ENCODE measurements around the gene NT5C2. TPM values are rescaled to one million over a fixed set of nuclear protein-coding genes. Genes with fewer than 3 reads are reported as not detected.
"Not testable (repeated sequence)": the region's sequence is repeated elsewhere in the genome, so short reads cannot be mapped to it uniquely, and the experiment has no call there.

NT5C2 gene
- total and polyA plus RNA-seq, 8 donors: 19.4 to 45.0 (median 26.4) TPM

DNA sequence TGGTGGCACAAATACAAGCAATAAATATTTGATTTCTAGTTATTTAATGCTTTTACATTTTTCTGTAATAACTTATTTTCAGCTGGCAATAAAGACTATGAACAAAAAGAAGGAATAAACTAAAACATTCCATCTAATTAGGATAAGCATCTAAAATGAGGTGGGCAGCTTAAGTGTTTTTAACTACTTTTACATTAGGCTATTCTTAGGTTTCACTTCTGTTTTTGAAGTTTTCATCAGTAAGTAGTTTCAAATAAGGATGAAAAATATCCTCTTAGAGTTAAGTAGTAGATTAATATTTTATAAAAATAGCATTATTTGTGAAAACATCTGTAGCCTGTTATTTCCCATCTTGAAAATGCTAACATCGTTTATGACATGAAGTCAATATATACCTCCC, 15.9 kb downstream of the NT5C2 start:
- no peaks in the 10 kb centered on the region for H3K4me1 ChIP-seq
- 52 to 61% methylated on average over 1 of the region's 1 CpG for WGBS, 2 donors
- H3K36me3 ChIP-seq: peaks cover 0 to 30% (median 12%) of the 10 kb centered on the region in 3 donors
- TF ChIP-seq, protein P1, sequence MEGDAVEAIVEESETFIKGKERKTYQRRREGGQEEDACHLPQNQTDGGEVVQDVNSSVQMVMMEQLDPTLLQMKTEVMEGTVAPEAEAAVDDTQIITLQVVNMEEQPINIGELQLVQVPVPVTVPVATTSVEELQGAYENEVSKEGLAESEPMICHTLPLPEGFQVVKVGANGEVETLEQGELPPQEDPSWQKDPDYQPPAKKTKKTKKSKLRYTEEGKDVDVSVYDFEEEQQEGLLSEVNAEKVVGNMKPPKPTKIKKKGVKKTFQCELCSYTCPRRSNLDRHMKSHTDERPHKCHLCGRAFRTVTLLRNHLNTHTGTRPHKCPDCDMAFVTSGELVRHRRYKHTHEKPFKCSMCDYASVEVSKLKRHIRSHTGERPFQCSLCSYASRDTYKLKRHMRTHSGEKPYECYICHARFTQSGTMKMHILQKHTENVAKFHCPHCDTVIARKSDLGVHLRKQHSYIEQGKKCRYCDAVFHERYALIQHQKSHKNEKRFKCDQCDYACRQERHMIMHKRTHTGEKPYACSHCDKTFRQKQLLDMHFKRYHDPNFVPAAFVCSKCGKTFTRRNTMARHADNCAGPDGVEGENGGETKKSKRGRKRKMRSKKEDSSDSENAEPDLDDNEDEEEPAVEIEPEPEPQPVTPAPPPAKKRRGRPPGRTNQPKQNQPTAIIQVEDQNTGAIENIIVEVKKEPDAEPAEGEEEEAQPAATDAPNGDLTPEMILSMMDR (IDR thresholded peaks at IDR 0.05): no peak
- ATAC-seq (no peak), DNase-seq (no peak), FAIRE-seq (no peak)
- no peak overlapping the region for H3K4me3 ChIP-seq
- H3K9me3 ChIP-seq: no peaks in the 10 kb centered on the region
- intact Hi-C loops (cut with DNase I): no loop called here
- no peak overlapping the region for H3K27ac ChIP-seq
- H3K27me3 ChIP-seq: no peaks in the 10 kb centered on the region

DNA sequence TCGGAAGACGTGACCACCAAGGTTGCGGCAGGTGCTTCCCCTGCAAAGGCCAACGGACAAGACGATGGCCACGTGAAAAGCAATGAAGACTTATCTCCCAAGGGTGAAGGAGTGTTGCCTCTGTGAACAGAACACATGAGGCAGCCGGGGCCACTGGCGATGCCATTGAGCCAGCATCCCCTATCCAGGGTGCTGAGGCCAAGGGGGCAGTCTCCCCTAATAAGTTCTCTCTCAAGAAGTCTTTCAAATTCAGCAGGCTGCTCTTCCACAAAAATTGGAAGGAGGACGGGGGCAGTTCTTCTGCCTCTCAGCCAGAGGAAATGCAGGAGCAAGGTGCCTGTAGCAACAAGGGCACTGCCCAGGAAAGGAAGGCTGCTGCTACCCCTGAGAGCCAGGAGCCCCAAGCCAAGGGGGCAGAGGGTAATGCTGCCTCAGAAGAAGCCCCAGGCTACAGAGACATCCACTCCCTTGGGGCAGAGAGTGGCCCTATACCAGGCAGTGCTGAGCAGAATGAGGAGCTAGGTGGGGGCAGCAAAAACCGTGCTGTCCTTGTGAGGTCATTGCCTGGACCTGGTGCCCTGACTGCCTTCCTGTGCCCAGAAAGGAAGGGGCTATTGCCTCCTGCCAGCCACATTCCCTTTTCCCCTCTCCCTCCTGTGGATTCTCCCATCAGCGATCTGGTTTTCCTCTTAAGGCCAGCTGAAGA, 17.3 kb downstream of the NT5C2 start:
- H3K4me1 ChIP-seq: peaks cover 0 to 7% (median 0%) of the 10 kb centered on the region in 3 donors
- TF ChIP-seq, protein P1 (IDR thresholded peaks at IDR 0.05): no peak
- H3K27me3 ChIP-seq: no peaks in the 10 kb centered on the region
- H3K36me3 ChIP-seq: peaks cover 0 to 34% (median 12%) of the 10 kb centered on the region in 3 donors
- no peak for ATAC-seq
- no peak overlapping the region for H3K27ac ChIP-seq
- FAIRE-seq: no peak
- WGBS, 2 donors: 91 to 94% methylated on average over 11 of the region's 11 CpGs
- intact Hi-C loops (cut with DNase I): no loop called here
- no peak overlapping the region for H3K4me3 ChIP-seq
- H3K9me3 ChIP-seq: no peaks in the 10 kb centered on the region
- no peak for DNase-seq

DNA sequence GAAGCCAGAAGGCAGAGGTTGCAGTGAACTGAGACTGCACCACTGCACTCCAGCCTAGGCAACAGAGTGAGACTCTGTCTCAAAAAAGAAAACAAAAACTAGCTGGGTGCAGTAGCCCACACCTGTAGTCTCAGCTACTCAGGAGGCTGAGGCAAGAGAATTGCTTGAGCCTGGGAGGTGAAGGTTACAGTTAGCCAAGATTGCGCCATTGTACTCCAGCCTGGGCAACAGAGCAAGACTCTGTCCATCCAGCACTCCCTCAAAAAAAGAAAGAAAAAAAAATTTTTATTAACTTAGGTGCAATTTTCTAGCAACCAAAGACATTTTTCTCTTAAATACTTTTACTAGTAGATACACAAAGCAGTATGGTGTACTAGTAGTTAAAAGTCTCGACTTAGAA, 18.7 kb downstream of the NT5C2 start:
- H3K27me3 ChIP-seq; H3K4me1 ChIP-seq; DNase-seq; H3K4me3 ChIP-seq; H3K27ac ChIP-seq; ATAC-seq; intact Hi-C loops (cut with DNase I); FAIRE-seq; H3K9me3 ChIP-seq: not testable (repeated sequence)
- peaks cover 0 to 26% (median 12%) of the 10 kb centered on the region in 3 donors for H3K36me3 ChIP-seq
- WGBS, 2 donors: 96 to 98% methylated on average over 2 of the region's 2 CpGs

DNA sequence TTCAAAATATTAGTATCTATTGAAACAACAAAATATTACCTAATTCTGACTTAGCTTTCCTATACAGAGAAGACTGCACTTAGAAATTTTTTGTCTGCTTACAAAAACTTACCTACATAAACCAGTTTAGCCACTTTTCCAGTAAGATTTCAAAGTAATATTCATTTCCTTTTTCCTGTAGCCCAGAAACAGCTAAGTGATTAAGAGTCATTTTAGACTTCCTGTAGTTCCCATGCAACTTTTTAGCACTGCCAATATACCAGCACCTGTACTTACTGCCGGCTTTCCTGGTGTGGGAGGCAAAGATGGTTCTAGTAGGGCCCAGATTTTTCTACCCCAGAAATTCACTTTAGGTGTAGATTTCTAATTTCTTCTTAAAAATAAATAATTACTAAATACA, 21.8 kb downstream of the NT5C2 start:
- Histone ChIP-seq H3K27ac (peak overlapping the region in 2 of 4 donors; percentile 61 to 82), H3K36me3 (peaks cover 0 to 26% (median 12%) of the 10 kb centered on the region in 3 donors), H3K27me3 (no peaks in the 10 kb centered on the region), H3K9me3 (no peaks in the 10 kb centered on the region), H3K4me1 (peaks cover 0 to 7% (median 0%) of the 10 kb centered on the region in 3 donors), H3K4me3 (no peak overlapping the region)
- WGBS, 2 donors: 29 to 36% methylated on average over 1 of the region's 1 CpG
- ATAC-seq (peak; percentile 40 to 84 (median 75)), FAIRE-seq (peak; percentile 65), DNase-seq (no peak)
- intact Hi-C loops (cut with DNase I): no loop called here
- TF ChIP-seq, protein P1 (IDR thresholded peaks at IDR 0.05): no peak

DNA sequence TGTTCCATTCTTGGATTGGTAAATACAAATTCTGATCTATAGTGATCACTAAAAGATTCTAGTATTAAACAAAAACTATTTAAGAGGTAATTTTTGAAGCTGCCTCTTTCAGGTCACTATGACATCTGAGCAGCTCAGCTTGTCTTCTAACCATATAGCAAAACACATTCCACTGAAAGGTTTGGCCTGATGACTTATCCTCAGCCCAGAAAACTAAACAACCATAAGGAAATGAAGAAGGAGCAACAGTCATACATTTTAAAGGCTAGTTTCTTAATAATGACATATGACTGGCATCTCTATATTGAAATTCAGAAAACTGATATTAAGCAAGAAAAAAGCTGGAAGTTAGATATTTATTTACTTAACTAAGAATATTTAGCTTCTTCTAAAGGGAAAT, 24.6 kb downstream of the NT5C2 start:
- H3K4me3 ChIP-seq: no peak overlapping the region
- no peak for DNase-seq
- H3K27ac ChIP-seq: no peak overlapping the region
- ATAC-seq: no peak
- peaks cover 0 to 17% (median 0%) of the 10 kb centered on the region in 3 donors for H3K36me3 ChIP-seq
- H3K9me3 ChIP-seq: no peaks in the 10 kb centered on the region
- TF ChIP-seq, protein P1 (IDR thresholded peaks at IDR 0.05): no peak
- no peaks in the 10 kb centered on the region for H3K27me3 ChIP-seq
- peaks cover 0 to 7% (median 0%) of the 10 kb centered on the region in 3 donors for H3K4me1 ChIP-seq
- intact Hi-C loops (cut with DNase I): no loop called here
- FAIRE-seq: no peak

DNA sequence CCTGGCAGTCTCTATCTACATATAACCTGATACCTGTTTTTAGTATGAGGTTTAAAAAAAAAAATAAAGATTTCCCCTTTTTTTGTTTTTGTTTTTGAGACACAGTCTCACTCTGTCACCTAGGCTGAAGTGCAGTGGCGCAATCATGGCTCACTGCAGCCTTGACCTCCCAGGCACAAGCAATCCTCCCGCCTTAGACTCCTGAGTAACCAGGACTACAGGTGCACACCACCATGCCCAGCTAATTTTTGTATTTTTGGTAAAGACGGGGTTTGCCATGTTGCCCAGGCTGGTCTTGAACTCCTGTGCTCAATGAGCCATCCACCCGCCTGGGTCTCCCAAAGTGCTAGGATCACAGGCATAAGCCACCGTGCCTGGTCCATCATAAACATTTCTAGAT, 25.5 kb downstream of the NT5C2 start:
- FAIRE-seq; H3K27me3 ChIP-seq; ATAC-seq; DNase-seq; H3K4me3 ChIP-seq; H3K27ac ChIP-seq; H3K4me1 ChIP-seq; H3K36me3 ChIP-seq; intact Hi-C loops (cut with DNase I); H3K9me3 ChIP-seq: not testable (repeated sequence)
- 97 to 98% methylated on average over 5 of the region's 5 CpGs for WGBS, 2 donors

Data from pancreas (tissue), 10 donors.